ENCODE results near the gene FUZ.

FUZ gene

DNA sequence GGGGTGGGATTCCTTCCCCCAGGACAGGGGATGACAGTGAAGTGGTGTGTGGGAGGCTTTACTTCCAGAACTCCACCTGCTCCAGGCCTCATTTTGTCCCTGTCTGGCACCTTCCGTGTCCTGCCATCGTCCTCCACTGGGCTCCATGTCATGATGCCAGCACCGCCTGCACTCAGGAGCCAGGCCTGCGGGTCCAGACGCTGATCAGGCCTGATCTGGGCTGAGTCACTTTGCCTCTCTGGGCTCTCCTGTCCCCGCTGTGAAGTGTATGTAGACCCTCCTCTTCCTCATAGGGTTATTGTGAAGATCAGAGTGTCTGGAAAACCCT, 9.6 kb downstream of the FUZ start:
- DNase-seq: no peak

- no peak for DNase-seq
Measured at GRCh38 chr19:49802836-49803528, 10.1 kb downstream of the FUZ start.

DNA sequence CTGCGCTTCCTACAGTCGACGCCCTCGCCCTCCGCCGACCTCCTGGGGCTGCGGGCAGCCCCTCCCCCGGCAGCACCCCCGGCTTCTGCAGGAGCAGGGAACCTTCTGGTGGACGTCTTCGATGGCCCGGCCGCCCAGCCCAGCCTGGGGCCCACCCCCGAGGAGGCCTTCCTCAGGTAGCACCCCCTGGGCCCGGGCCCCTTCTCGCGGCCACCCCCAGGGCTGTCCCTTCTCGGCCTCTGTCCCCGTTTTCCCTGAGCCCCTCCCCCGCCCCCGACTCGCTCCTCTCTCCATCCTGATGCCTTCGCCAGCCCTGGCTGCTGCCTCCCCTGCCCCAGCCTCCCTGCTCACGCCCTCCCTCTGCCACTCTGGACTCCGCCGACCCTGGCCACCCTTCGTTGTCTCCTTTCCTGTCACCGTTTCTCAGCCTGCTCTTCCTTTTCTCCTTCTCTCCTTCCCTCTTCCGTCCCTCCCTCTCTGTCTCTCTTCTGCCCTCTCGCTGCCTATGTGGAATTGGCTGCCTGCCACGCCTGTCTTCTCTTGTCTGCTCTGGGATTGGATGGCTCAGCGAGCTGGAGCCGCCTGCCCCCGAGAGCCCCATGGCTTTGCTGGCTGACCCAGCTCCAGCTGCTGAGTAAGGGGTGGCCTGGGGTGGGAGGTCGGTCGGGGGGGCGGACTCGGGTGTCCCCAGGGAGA, 11.0 kb downstream of the FUZ start:
- DNase-seq: no peak

DNA sequence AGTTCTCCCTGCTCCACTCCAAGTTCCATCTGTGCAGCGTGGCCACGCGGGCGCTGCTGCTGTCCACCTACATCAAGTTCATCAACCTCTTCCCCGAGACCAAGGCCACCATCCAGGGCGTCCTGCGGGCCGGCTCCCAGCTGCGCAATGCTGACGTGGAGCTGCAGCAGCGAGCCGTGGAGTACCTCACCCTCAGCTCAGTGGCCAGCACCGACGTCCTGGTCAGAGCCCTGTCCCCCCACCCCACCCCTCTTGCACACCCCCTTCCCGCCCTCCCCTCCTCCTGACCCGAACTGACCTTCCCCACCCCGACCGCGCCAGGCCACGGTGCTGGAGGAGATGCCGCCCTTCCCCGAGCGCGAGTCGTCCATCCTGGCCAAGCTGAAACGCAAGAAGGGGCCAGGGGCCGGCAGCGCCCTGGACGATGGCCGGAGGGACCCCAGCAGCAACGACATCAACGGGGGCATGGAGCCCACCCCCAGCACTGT, 11.6 kb downstream of the FUZ start:
- no peak for DNase-seq

- DNase-seq: no peak
Measured at GRCh38 chr19:49800771-49801170, 12.3 kb downstream of the FUZ start.

- DNase-seq: no peak
Measured at GRCh38 chr19:49799798-49800376, 13.2 kb downstream of the FUZ start.

GRCh38 chr19:49799271-49799797, 13.8 kb downstream of the FUZ start:
- no peak for DNase-seq

- no peak for DNase-seq
Measured at GRCh38 chr19:49798574-49798973, 14.5 kb downstream of the FUZ start.

DNA sequence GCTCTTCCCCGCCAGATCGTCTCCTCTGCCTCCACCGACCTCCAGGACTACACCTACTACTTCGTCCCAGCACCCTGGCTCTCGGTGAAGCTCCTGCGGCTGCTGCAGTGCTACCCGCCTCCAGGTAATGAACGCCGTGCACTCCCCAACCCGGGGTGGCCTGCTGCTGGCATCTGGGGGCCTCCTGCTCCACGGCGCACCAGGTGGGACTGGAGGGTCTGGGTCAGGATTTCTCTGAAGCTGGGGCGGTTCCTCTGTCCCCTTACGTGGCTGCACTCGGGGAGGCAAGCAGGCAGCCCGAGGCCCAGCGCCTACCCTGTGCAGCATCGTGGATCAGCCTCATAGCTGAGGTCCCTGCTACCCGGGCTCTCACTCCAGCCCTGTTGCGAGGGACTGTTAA, 17.5 kb downstream of the FUZ start:
- no peak for DNase-seq

GRCh38 chr19:49793561-49793840, 19.6 kb downstream of the FUZ start:
- no peak for DNase-seq

DNA sequence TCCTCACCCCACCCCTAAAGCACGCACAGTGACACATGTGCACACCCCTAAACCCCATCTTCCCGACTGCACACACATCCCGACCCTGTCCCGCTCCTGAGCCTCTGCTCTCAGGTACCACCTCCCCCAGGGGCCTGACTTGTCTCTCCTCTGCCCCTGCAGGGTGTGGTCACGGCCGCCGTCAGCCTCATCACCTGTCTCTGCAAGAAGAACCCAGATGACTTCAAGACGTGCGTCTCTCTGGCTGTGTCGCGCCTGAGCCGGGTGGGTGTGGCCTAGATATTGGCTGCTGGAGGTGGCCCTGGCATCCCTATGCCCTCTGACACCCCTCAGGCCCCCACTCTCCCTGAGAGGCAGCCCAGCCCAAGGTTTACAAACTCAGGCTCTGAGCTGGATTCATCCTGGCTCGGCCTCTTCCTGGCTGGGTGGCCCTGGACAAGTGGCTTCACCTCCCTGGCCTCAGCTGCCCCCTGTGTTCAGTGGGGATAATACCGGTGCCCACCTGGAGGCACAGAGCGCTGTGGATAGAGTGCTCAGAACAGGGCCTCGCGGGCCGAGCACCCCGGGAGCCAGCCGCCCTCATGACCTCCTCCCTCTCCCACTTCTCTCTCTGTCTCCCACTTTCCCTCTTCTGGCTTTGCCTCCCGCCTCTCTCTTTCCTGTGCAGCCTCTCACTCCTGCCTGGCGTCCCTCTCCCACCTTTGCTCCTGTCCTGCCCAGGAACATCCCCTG, 20.1 kb downstream of the FUZ start:
- DNase-seq: no peak

- DNase-seq: no peak
Measured at GRCh38 chr19:49791776-49792445, 21.2 kb downstream of the FUZ start.

- no peak for DNase-seq
Measured at GRCh38 chr19:49790866-49791265, 22.2 kb downstream of the FUZ start.

DNA sequence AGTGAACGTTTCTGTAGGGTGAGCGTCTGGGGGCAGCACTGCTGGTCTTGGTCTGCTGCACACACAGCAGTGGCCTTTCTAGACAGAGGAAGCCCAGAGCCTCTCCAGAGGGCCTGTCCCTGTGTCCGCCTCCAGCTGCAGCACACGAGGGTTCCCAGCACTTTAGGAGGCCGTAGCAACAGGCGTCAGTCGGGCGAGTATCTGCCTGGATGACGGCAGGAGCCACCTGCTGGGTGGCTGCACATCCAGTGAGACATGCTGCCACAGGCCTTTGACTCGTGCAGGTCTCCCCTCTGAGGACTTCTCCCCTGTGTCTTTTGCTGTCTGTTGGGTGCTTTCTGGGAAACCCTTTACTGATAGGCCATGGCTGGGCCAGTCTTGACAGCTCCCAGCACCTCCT, 24.2 kb downstream of the FUZ start:
- DNase-seq: no peak

GRCh38 chr19:49787746-49788145, 25.3 kb downstream of the FUZ start:
- DNase-seq: no peak

DNA sequence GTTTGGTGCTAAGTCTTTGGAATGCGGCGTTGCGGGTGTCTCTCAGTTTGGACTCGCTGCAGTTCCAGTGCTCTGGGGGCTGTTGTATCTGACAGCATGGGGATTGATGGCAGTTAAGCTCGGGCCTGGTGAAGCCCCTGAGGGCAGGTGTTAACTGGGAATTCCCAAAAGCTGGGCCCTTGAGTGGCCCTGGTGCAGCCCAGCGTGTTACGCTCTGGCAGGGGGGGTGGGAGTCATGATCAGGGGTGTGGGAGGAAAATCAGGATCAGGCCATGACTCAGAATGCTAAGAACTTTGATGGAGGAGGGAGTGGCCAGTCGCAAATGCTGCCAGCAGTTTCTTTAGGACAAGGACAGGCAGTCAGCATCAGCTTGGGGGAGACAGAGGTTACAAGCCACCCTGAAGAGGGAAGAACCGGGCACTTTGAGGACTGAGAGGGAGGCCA, 26.7 kb downstream of the FUZ start:
- DNase-seq: no peak

- no peak for DNase-seq
Measured at GRCh38 chr19:49782515-49782914, 30.6 kb downstream of the FUZ start.

GRCh38 chr19:49781394-49781793, 31.7 kb downstream of the FUZ start:
- no peak for DNase-seq

DNA sequence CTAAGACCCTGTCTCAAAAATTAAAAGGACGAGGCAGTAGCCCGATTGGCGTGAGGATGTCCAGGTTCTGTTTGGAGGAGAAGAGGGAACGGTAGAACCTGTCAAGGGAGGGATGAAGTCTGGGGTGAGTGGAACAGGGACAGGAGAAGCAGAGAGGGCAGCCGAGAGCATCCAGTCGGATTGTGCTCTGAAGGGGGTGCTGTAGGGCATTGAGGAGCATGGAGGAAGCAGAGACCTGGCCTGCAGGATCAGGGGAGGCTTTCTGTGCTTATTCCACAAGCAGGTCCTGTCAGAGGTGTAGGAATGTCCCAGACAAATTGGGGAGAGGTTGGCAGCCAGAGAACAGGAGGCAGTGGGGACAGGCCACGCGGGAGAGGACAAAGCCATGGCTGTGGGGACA, 32.2 kb downstream of the FUZ start:
- no peak for DNase-seq

- DNase-seq: no peak
Measured at GRCh38 chr19:49779731-49780555, 33.1 kb downstream of the FUZ start.

GRCh38 chr19:49776371-49776764, 36.7 kb downstream of the FUZ start:
- DNase-seq: no peak

DNA sequence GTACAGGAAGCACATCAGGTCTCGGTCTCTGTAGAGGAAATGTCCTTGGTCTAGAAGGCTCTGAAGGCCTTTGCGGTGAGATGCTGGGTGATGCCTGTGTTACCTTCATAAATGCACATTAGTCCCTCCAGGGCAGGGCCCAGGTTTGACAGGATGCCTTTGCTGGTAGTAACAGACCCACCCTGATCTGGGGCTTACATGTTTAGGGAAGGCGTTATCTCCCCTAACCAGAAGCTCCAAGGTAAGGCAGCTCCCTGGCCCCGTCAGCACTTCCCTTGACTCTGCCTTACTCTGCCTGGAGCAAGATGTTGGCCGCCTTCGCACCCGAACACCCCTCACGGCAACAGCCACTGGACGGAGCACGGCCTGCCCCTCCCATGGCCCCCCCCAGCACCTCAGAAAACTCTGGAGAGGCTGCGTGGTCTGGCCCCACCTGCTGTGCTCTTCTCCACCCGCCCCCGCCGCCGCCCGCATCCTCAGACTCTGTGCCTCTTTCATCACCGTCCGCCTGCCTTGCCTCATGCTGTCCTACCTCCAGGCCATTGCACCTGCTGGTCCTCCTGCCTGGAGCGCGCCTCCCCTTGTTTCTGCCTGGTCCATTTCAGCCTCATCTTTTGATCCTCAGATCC, 37.2 kb downstream of the FUZ start:
- DNase-seq: no peak
